AG09319 (cell line): ENCODE measurements around the gene FIGNL2.

Source experiments
- DNase-seq: peaks from one replicate; pipeline ENCODE4 v3.0.0-alpha.2; 2010; ENCODE audit warnings: low read depth; ENCODE audit errors: extremely low read depth
- CTCF ChIP-seq: IDR thresholded peaks from 2 replicates; pipeline ENCODE4 v1.5.1; 2011; ENCODE audit warnings: low read depth, mild to moderate bottlenecking, inconsistent platforms, low read length, moderate library complexity

FIGNL2 gene

GRCh38 chr12:51838036-51838435 is 10.5 kb downstream of the FIGNL2 start:
- TF ChIP-seq CTCF: no peak
- DNase-seq: no peak

GRCh38 chr12:51837286-51837685 is 11.2 kb downstream of the FIGNL2 start:
- no peak for DNase-seq
- TF ChIP-seq CTCF: no peak

- no peak for DNase-seq
- TF ChIP-seq CTCF: no peak
Observed at GRCh38 chr12:51836827-51837173, 11.7 kb downstream of the FIGNL2 start.

GRCh38 chr12:51836041-51836826 is 12.3 kb downstream of the FIGNL2 start:
- TF ChIP-seq CTCF: no peak
- no peak for DNase-seq

- DNase-seq: no peak
- no peak for TF ChIP-seq CTCF
Observed at GRCh38 chr12:51834411-51834810, 14.1 kb downstream of the FIGNL2 start.

- TF ChIP-seq CTCF: no peak
- no peak for DNase-seq
Observed at GRCh38 chr12:51833448-51834227, 14.9 kb downstream of the FIGNL2 start.
